Ovary (tissue), 9 donors: Measurements from ENCODE around the gene EMILIN2. TPM values are rescaled to one million over a fixed set of nuclear protein-coding genes. Genes with fewer than 3 reads are reported as not detected.

ENCODE experiments used
- DNase-seq, 5 donors: peaks; one replicate each; pipeline ENCODE4 v3.0.0-alpha.2; 2019 to 2020
- H3K27ac ChIP-seq, 2 donors: fragments of 200-600 bp; one replicate each; pipeline versions ENCODE4 v1.5.1 to v1.8.0; 2019 to 2022
- H3K27me3 ChIP-seq: fragments of 200-600 bp; one replicate; pipeline ENCODE4 v1.8.0; 2022
- H3K36me3 ChIP-seq: fragments of 200-600 bp; sonication (generic); one replicate; pipeline ENCODE4 v1.5.1; 2019
- H3K4me1 ChIP-seq: one replicate; pipeline ENCODE4 v1.8.1; 2013; ENCODE audit warnings: mild to moderate bottlenecking, moderate library complexity; ENCODE audit not compliant: insufficient read depth
- H3K4me3 ChIP-seq: fragments of 200-600 bp; sonication (generic); one replicate; pipeline ENCODE4 v1.5.1; 2017
- H3K9me3 ChIP-seq, 2 donors: fragments of 200-600 bp in 1 of 2; sonication (generic) in 1 of 2; one replicate each; pipeline versions ENCODE4 v1.5.1 to v1.8.1; 2013 to 2019; ENCODE audit warnings: mild to moderate bottlenecking in 1 of 2, moderate library complexity in 1 of 2
- CTCF ChIP-seq, 3 donors: fragments of 450-650 bp in 2 of 3; fragments of 200-600 bp in 1 of 3; IDR thresholded peaks; one replicate each; pipeline versions ENCODE4 v1.5.1 to v1.8.0; 2016 to 2022; ENCODE audit warnings: antibody characterized with exemption in 3 of 3, mild to moderate bottlenecking in 1 of 3
- EP300 ChIP-seq: sonication (generic); formaldehyde crosslinking; IDR thresholded peaks from one replicate; pipeline ENCODE4 v1.6.1; 2017; ENCODE audit warnings: antibody characterized with exemption
- POLR2A ChIP-seq: fragments of 450-650 bp; IDR thresholded peaks from one replicate; pipeline ENCODE4 v1.6.1; 2017; ENCODE audit warnings: antibody characterized with exemption, mild to moderate bottlenecking, moderate library complexity
- WGBS, 3 donors: extraction: QIAGEN DNeasy Blood & Tissue Kit in 1 of 3; methylation state at CpG; one replicate each; pipeline versions ENCODE4 v1.1.5 to v1.1.7; 2013 to 2017; 5-methylcytosine and 5-hydroxymethylcytosine counted together
- intact Hi-C, 4 donors: fragments of 100-400 bp; cut with DNase I; formaldehyde crosslinking; loops; one replicate each; pipeline versions ENCODE4 v1.11.0 to v1.15.1; 2022 to 2023
- polyA plus RNA-seq, 2 donors: library from polyadenylated mRNA; stranded (reverse); fragments of 200-250 nt in 1 of 2; fragments of 350-450 nt in 1 of 2; fragmentation: Illumina TruSeq in 1 of 2; extraction: RNeasy Lipid Tissue Mini Kit (QIAGEN cat#74804) in 1 of 2; gene quantifications; one replicate each; pipeline ENCODE4 v1.2.3, GENCODE V29; 2013 to 2014
- total RNA-seq, 7 donors: library from RNA; depleted of rRNA in 2 of 7; stranded (reverse); fragments of >200 nt in 2 of 7; fragmentation: NEBNext Ultra II Directional in 3 of 7; extraction: Animal tissue kit (Norgen Biotek cat#: 25700) in 3 of 7; gene quantifications; one replicate each; pipeline versions ENCODE4 v1.1.0 to v1.2.4, GENCODE V29; 2016 to 2023
- donor health status: DM: no; HTN: no; CAD: no; lungs with moderate emphysema.
- donor health status: DM: no; HTN: no; CAD: no.
- donor health status: Bipolar disorder and iron deficiency.
- donor health status: DM: yes; HTN: yes; CAD: no.
- donor health status: DM: no; HTN: no; CAD: no.
- donor health status: DM: yes; HTN: yes; CAD: no.

The EMILIN2 gene
- total and polyA plus RNA-seq, 9 donors: 16.5 to 40.4 (median 34.3) TPM

GRCh38 chr18:2916184-2916583 is 69.4 kb downstream of the EMILIN2 start:
- Histone ChIP-seq H3K27ac (no peak overlapping the region), H3K36me3 (no peaks in the 10 kb centered on the region), H3K4me1 (peaks cover 26% of the 10 kb centered on the region), H3K4me3 (no peak overlapping the region), H3K9me3 (no peaks in the 10 kb centered on the region), H3K27me3 (no peaks in the 10 kb centered on the region)
- intact Hi-C loops: no loop called here
- 81 to 87% (median 85%) methylated on average over 7 of the region's 7 CpGs for WGBS, 3 donors
- TF ChIP-seq CTCF (IDR thresholded peaks at IDR 0.05) (no peak), EP300 (no peak), POLR2A (no peak)
- DNase-seq: no peak

GRCh38 chr18:2917259-2918047 is 70.6 kb downstream of the EMILIN2 start:
- TF ChIP-seq POLR2A (no peak), CTCF (IDR thresholded peaks at IDR 0.05) (no peak), EP300 (no peak)
- H3K36me3 ChIP-seq: no peaks in the 10 kb centered on the region

GRCh38 chr18:2918761-2919550 is 72.2 kb downstream of the EMILIN2 start:
- Histone ChIP-seq H3K4me1 (peaks cover 21% of the 10 kb centered on the region), H3K9me3 (no peaks in the 10 kb centered on the region), H3K27ac (no peak overlapping the region), H3K4me3 (no peak overlapping the region), H3K27me3 (no peaks in the 10 kb centered on the region), H3K36me3 (no peaks in the 10 kb centered on the region)
- no peak for DNase-seq
- 94 to 97% (median 94%) methylated on average over 18 of the region's 18 CpGs for WGBS, 3 donors
- TF ChIP-seq EP300 (no peak), POLR2A (no peak), CTCF (IDR thresholded peaks at IDR 0.05) (no peak)
- intact Hi-C loops: no loop called here

More at GRCh38 chr18:2917259-2918047, 70.6 kb downstream of the EMILIN2 start:
- no peak for DNase-seq
- intact Hi-C loops: no loop called here
- H3K4me1 ChIP-seq: peaks cover 26% of the 10 kb centered on the region
- H3K4me3 ChIP-seq: no peak overlapping the region
- H3K9me3 ChIP-seq: no peaks in the 10 kb centered on the region
- H3K27me3 ChIP-seq: no peaks in the 10 kb centered on the region
- WGBS, 3 donors: 40 to 50% (median 46%) methylated on average over 16 of the region's 16 CpGs
- H3K27ac ChIP-seq: peak overlapping the region in 1 of 2 donors; percentile 3

GRCh38 chr18:2919600-2919999 is 72.8 kb downstream of the EMILIN2 start:
- H3K9me3 ChIP-seq: no peaks in the 10 kb centered on the region
- peaks cover 16% of the 10 kb centered on the region for H3K4me1 ChIP-seq
- H3K27ac ChIP-seq: no peak overlapping the region
- DNase-seq: no peak
- no peak overlapping the region for H3K4me3 ChIP-seq
- intact Hi-C loops: no loop called here
- H3K27me3 ChIP-seq: no peaks in the 10 kb centered on the region
- TF ChIP-seq POLR2A: no peak
- no peak for TF ChIP-seq EP300
- TF ChIP-seq CTCF (IDR thresholded peaks at IDR 0.05): no peak
- 79 to 82% (median 81%) methylated on average over 5 of the region's 5 CpGs for WGBS, 3 donors
- H3K36me3 ChIP-seq: no peaks in the 10 kb centered on the region
